ENCODE results near the gene TRIP6. TPM values are rescaled to one million over a fixed set of nuclear protein-coding genes. Genes with fewer than 3 reads are reported as not detected.
A peak's percentile ranks its signal among the peaks of the same experiment; 100 is the strongest.

TRIP6 gene
- total RNA-seq, 2 donors from 2014 or later: 34.8 to 40.2 TPM

DNA sequence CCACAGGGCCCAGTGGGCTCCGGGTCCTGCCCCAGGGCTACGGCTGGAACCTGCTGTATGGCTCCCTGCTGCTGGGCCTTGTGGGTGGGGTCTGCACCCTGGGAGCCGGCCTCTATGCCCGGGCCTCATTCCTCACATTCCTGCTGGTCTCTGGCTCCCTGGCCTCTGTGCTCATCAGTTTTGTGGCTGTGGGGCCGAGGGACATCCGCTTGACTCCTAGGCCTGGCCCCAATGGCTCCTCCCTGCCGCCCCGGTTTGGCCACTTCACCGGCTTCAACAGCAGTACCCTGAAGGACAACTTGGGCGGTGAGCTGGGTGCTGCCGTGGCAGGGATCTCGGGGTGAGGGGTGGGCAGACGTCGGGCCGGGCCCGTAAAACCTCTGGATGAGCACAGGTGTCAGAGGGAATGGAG, 10.3 kb upstream of the TRIP6 start:
- H3K9me3 ChIP-seq: no peaks in the 10 kb centered on the region
- no peaks in the 10 kb centered on the region for H3K4me1 ChIP-seq
- H3K36me3 ChIP-seq: no peaks in the 10 kb centered on the region
- no peak for DNase-seq
- H3K27ac ChIP-seq: no peak overlapping the region
- H3K9ac ChIP-seq (ENCODE audit: low read depth in 2 of 2, low read length in 2 of 2): no peak overlapping the region
- H3K4me3 ChIP-seq: no peak overlapping the region
- TF ChIP-seq, protein P1, sequence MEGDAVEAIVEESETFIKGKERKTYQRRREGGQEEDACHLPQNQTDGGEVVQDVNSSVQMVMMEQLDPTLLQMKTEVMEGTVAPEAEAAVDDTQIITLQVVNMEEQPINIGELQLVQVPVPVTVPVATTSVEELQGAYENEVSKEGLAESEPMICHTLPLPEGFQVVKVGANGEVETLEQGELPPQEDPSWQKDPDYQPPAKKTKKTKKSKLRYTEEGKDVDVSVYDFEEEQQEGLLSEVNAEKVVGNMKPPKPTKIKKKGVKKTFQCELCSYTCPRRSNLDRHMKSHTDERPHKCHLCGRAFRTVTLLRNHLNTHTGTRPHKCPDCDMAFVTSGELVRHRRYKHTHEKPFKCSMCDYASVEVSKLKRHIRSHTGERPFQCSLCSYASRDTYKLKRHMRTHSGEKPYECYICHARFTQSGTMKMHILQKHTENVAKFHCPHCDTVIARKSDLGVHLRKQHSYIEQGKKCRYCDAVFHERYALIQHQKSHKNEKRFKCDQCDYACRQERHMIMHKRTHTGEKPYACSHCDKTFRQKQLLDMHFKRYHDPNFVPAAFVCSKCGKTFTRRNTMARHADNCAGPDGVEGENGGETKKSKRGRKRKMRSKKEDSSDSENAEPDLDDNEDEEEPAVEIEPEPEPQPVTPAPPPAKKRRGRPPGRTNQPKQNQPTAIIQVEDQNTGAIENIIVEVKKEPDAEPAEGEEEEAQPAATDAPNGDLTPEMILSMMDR (IDR thresholded peaks at IDR 0.05): no peak
- H3K27me3 ChIP-seq: no peaks in the 10 kb centered on the region
- intact Hi-C loops (cut with DNase I): no loop called here

DNA sequence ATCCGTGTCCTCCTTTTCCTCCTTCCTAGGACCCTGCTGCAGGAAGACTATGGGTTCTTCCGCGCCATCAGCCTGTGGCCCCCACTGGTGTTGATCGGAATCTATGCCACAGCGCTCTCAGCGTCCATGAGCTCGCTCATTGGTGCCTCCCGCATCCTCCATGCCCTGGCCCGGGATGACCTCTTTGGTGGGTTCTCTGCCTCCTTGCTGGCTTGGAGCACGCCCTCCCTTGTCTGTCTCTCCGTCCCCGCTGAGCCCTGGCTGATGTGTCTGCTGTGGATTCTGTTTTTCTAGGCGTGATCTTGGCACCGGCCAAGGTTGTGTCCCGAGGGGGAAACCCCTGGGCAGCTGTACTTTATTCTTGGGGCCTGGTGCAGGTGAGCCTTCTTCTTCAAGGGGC, 7.3 kb upstream of the TRIP6 start:
- no peak overlapping the region for H3K9ac ChIP-seq (ENCODE audit: low read depth in 2 of 2, low read length in 2 of 2)
- TF ChIP-seq, protein P1 (IDR thresholded peaks at IDR 0.05): no peak
- H3K4me3 ChIP-seq: no peak overlapping the region
- no peaks in the 10 kb centered on the region for H3K36me3 ChIP-seq
- no peak for DNase-seq
- H3K27me3 ChIP-seq: no peaks in the 10 kb centered on the region
- no peaks in the 10 kb centered on the region for H3K9me3 ChIP-seq
- intact Hi-C loops (cut with DNase I): no loop called here
- H3K4me1 ChIP-seq: no peaks in the 10 kb centered on the region
- H3K27ac ChIP-seq: no peak overlapping the region

DNA sequence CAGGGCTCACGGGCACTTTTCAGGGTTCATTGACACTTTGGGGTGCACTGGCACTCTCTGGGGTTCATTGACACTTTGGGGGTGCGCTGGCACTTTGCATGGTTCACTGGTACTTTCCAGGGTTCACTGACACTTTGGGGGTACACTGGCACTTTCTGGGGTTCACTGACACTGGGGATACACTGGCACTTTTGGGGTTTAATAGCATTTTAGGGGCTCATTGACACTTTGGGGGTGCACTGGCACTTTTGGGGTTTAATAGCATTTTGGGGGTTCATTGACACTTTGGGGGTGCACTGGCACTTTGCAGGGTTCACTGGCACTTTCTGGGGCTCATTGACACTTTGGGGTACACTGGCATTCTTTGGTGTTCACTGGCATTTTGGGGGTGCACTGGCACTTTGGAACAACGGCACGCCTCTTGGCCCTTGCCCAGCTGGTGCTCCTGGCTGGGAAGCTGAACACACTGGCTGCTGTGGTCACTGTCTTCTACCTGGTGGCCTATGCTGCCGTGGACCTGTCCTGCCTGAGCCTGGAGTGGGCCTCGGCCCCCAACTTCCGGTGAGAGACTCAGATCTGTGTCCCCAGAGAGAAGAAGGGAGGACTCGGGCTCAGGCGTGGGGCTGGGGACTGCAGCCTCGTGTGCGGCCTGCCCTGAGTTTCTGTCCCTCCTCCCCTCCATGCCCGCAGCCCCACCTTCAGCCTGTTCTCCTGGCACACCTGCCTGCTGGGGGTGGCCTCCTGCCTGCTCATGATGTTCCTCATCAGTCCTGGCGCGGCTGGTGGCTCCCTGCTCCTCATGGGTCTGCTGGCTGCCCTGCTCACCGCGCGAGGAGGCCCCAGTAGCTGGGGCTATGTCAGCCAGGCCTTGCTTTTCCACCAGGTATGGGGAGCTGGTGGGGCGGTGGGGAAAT, 6.2 kb upstream of the TRIP6 start:
- TF ChIP-seq, protein P1 (IDR thresholded peaks at IDR 0.05): no peak
- intact Hi-C loops (cut with DNase I): no loop called here
- H3K9me3 ChIP-seq: no peaks in the 10 kb centered on the region
- no peaks in the 10 kb centered on the region for H3K27me3 ChIP-seq
- H3K36me3 ChIP-seq: no peaks in the 10 kb centered on the region
- no peak for DNase-seq
- no peak overlapping the region for H3K27ac ChIP-seq
- no peaks in the 10 kb centered on the region for H3K4me1 ChIP-seq
- no peak overlapping the region for H3K4me3 ChIP-seq
- no peak overlapping the region for H3K9ac ChIP-seq (ENCODE audit: low read depth in 2 of 2, low read length in 2 of 2)

DNA sequence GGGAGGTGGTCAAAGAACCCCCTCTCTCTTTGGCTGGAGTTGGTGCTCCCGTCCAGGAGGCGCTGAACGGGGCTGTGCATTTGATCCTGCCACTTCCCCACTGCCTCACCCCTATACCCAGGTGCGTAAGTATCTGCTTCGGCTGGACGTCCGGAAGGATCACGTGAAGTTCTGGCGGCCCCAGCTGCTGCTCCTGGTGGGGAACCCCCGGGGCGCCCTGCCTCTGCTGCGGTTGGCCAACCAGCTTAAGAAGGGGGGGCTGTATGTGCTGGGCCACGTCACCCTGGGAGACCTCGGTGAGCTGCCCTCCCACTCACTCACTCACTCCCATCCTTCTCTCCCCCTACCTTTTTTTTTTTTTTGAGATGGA, 5.6 kb upstream of the TRIP6 start:
- no peaks in the 10 kb centered on the region for H3K27me3 ChIP-seq
- no peaks in the 10 kb centered on the region for H3K36me3 ChIP-seq
- H3K9ac ChIP-seq (ENCODE audit: low read depth in 2 of 2, low read length in 2 of 2): no peak overlapping the region
- H3K4me1 ChIP-seq: peaks cover 3% of the 10 kb centered on the region
- TF ChIP-seq, protein P1 (IDR thresholded peaks at IDR 0.05): no peak
- H3K27ac ChIP-seq: no peak overlapping the region
- H3K4me3 ChIP-seq: no peak overlapping the region
- intact Hi-C loops (cut with DNase I): no loop called here
- DNase-seq: no peak
- H3K9me3 ChIP-seq: no peaks in the 10 kb centered on the region

DNA sequence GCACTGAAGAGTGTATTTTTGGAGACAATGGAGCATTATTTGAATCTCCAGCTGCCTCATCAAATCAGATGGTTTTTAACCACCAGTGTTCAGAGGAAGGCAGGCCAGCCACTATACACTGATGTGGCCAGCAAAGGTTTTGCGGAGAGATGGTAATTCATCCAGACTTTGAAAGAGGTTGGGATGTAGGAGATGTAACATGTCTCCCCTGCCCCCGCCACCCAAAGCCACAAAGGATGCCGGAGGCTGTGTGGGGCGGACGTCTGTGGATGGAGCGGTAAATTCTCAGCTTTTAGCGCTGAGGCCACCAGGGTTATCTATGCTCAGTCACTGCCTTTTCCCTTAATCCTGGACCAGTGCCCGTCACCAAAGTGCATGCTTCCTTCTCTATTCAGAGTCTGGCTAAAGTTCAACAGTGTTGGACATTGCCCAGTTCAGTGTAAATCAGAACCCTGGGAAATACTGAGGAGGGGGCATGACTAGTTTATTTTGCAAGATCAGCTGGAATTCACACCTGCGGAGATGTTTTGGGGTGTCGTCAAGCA, 3.7 kb upstream of the TRIP6 start:
- intact Hi-C loops (cut with DNase I): no loop called here
- no peak overlapping the region for H3K27ac ChIP-seq
- no peak overlapping the region for H3K4me3 ChIP-seq
- H3K9me3 ChIP-seq: no peaks in the 10 kb centered on the region
- DNase-seq: peak; percentile 63
- H3K27me3 ChIP-seq: no peaks in the 10 kb centered on the region
- TF ChIP-seq, protein P1 (IDR thresholded peaks at IDR 0.05): no peak
- H3K9ac ChIP-seq (ENCODE audit: low read depth in 2 of 2, low read length in 2 of 2): peak overlapping the region in 1 of 2 donors; percentile 14
- peaks cover 6% of the 10 kb centered on the region for H3K4me1 ChIP-seq
- no peaks in the 10 kb centered on the region for H3K36me3 ChIP-seq
